Muscle layer of colon (tissue), 2 donors: ENCODE results near the gene NKX6-1.

Experiments
- H3K27ac ChIP-seq: one replicate; pipeline ENCODE4 v1.7.0; 2013; ENCODE audit warnings: low read depth, mild to moderate bottlenecking, low read length, moderate library complexity
- H3K27me3 ChIP-seq, 2 donors: one replicate each; pipeline ENCODE4 v1.7.0; 2013; ENCODE audit warnings: low read length in 2 of 2, mild to moderate bottlenecking in 2 of 2; ENCODE audit not compliant: insufficient read depth in 2 of 2, control insufficient read depth in 1 of 2
- H3K36me3 ChIP-seq: one replicate; pipeline ENCODE4 v1.7.0; 2013; ENCODE audit warnings: mild to moderate bottlenecking, low read length; ENCODE audit not compliant: insufficient read depth
- H3K4me1 ChIP-seq: one replicate; pipeline ENCODE4 v1.7.0; 2013; ENCODE audit warnings: mild to moderate bottlenecking, low read length; ENCODE audit not compliant: insufficient read depth
- H3K4me3 ChIP-seq, 2 donors: one replicate each; pipeline ENCODE4 v1.7.0; 2013; ENCODE audit warnings: low read length in 2 of 2, low read depth in 1 of 2, mild to moderate bottlenecking in 1 of 2, moderate library complexity in 1 of 2
- H3K9ac ChIP-seq: one replicate; pipeline ENCODE4 v1.7.0; 2013; ENCODE audit warnings: low read length
- H3K9me3 ChIP-seq: one replicate; pipeline ENCODE4 v1.7.0; 2013; ENCODE audit warnings: mild to moderate bottlenecking, low read length
- donor health status: abdominal sarcoma.
- donor health status: Adenocarcinoma of cecum.

The NKX6-1 gene

GRCh38 chr4:84470204-84470785 lies 28.8 kb downstream of the NKX6-1 start:
- H3K27me3 ChIP-seq, result no peaks in the 10 kb centered on the region
- no peaks in the 10 kb centered on the region for H3K4me1 ChIP-seq
- no peak overlapping the region for H3K4me3 ChIP-seq
- H3K9me3 ChIP-seq, result no peaks in the 10 kb centered on the region
- no peak overlapping the region for H3K27ac ChIP-seq
- H3K9ac ChIP-seq, result no peak overlapping the region
- H3K36me3 ChIP-seq, result no peaks in the 10 kb centered on the region

GRCh38 chr4:84467601-84468000 lies 31.5 kb downstream of the NKX6-1 start:
- Histone ChIP-seq H3K4me3 (no peak overlapping the region), H3K9ac (no peak overlapping the region), H3K9me3 (no peaks in the 10 kb centered on the region), H3K4me1 (no peaks in the 10 kb centered on the region), H3K36me3 (no peaks in the 10 kb centered on the region), H3K27me3 (no peaks in the 10 kb centered on the region), H3K27ac (no peak overlapping the region)

- no peak overlapping the region for H3K9ac ChIP-seq
- H3K9me3 ChIP-seq, result no peaks in the 10 kb centered on the region
- no peak overlapping the region for H3K4me3 ChIP-seq
- H3K4me1 ChIP-seq, result no peaks in the 10 kb centered on the region
- no peaks in the 10 kb centered on the region for H3K27me3 ChIP-seq
- no peak overlapping the region for H3K27ac ChIP-seq
- no peaks in the 10 kb centered on the region for H3K36me3 ChIP-seq
These were observed 39.3 kb downstream of the NKX6-1 start for GRCh38 chr4:84459783-84460182.

- no peak overlapping the region for H3K9ac ChIP-seq
These were observed 42.9 kb downstream of the NKX6-1 start for GRCh38 chr4:84456157-84456556.

GRCh38 chr4:84455697-84456096 lies 43.4 kb downstream of the NKX6-1 start:
- H3K4me3 ChIP-seq, result no peak overlapping the region
- no peaks in the 10 kb centered on the region for H3K9me3 ChIP-seq
- no peaks in the 10 kb centered on the region for H3K36me3 ChIP-seq
- no peak overlapping the region for H3K27ac ChIP-seq
- H3K27me3 ChIP-seq, result no peaks in the 10 kb centered on the region
- H3K4me1 ChIP-seq, result no peaks in the 10 kb centered on the region
- H3K9ac ChIP-seq, result no peak overlapping the region

More at GRCh38 chr4:84456157-84456556, 42.9 kb downstream of the NKX6-1 start:
- H3K27me3 ChIP-seq, result no peaks in the 10 kb centered on the region
- no peak overlapping the region for H3K27ac ChIP-seq
- no peaks in the 10 kb centered on the region for H3K4me1 ChIP-seq
- no peak overlapping the region for H3K4me3 ChIP-seq
- H3K9me3 ChIP-seq, result no peaks in the 10 kb centered on the region
- H3K36me3 ChIP-seq, result no peaks in the 10 kb centered on the region

- Histone ChIP-seq H3K4me1 (no peaks in the 10 kb centered on the region), H3K27ac (no peak overlapping the region), H3K4me3 (no peak overlapping the region), H3K9ac (no peak overlapping the region), H3K27me3 (no peaks in the 10 kb centered on the region), H3K36me3 (no peaks in the 10 kb centered on the region), H3K9me3 (no peaks in the 10 kb centered on the region)
These were observed 47.5 kb downstream of the NKX6-1 start for GRCh38 chr4:84451546-84451945.

GRCh38 chr4:84443523-84443922 lies 55.6 kb downstream of the NKX6-1 start:
- no peaks in the 10 kb centered on the region for H3K4me1 ChIP-seq
- no peaks in the 10 kb centered on the region for H3K9me3 ChIP-seq
- no peak overlapping the region for H3K27ac ChIP-seq
- no peaks in the 10 kb centered on the region for H3K36me3 ChIP-seq
- H3K4me3 ChIP-seq, result no peak overlapping the region
- H3K27me3 ChIP-seq, result no peaks in the 10 kb centered on the region
- no peak overlapping the region for H3K9ac ChIP-seq

GRCh38 chr4:84442778-84443177 lies 56.3 kb downstream of the NKX6-1 start:
- Histone ChIP-seq H3K4me3 (no peak overlapping the region), H3K4me1 (no peaks in the 10 kb centered on the region), H3K27me3 (no peaks in the 10 kb centered on the region), H3K9me3 (no peaks in the 10 kb centered on the region), H3K27ac (no peak overlapping the region), H3K36me3 (no peaks in the 10 kb centered on the region), H3K9ac (no peak overlapping the region)
